ENCODE measurements around the gene DNASE2. TPM values are rescaled to one million over a fixed set of nuclear protein-coding genes. Genes with fewer than 3 reads are reported as not detected.
"Not testable (repeated sequence)": the region's sequence is repeated elsewhere in the genome, so short reads cannot be mapped to it uniquely, and the experiment has no call there.

DNASE2 gene
- total RNA-seq, 1 donor from 2014 or later = 21.5 TPM

- intact Hi-C loops (cut with micrococcal nuclease) = no loop called here
- Mint-ChIP-seq H3K36me3 (ENCODE audit: low read depth) (no peaks in the 10 kb centered on the region), H3K9me3 (no peaks in the 10 kb centered on the region), H3K4me3 (no peak overlapping the region), H3K27ac (no peak overlapping the region), H3K4me1 (peaks cover 7% of the 10 kb centered on the region), H3K27me3 (peaks cover 4% of the 10 kb centered on the region)
- no peak for DNase-seq
These were observed 16.2 kb downstream of the DNASE2 start for GRCh38 chr19:12864721-12865715.

DNA sequence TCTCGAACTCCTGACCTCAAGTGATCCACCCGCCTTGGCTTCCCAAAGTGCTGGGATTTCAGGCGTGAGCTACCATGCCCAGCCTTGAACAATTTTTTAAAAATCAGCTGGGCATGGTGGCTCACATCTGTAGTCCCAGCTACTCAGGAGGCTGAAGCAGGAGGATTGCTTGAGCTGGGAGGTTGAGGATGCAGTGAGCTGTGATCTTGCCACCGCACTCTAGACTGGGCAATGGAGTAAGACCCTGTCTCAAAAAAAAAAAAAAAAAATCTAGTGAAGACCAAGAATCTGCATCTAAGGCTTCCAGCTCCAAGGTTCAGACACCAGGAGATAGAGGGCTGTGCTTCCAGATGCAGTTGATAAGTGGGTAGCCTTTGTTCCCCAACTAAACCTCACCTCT, 17.1 kb downstream of the DNASE2 start:
- H3K4me3 Mint-ChIP-seq = no peak overlapping the region
- DNase-seq = no peak
- H3K27me3 Mint-ChIP-seq = peaks cover 4% of the 10 kb centered on the region
- H3K4me1 Mint-ChIP-seq = peaks cover 7% of the 10 kb centered on the region
- H3K27ac Mint-ChIP-seq = no peak overlapping the region
- no peaks in the 10 kb centered on the region for H3K36me3 Mint-ChIP-seq (ENCODE audit: low read depth)
- no peaks in the 10 kb centered on the region for H3K9me3 Mint-ChIP-seq
- intact Hi-C loops (cut with micrococcal nuclease) = no loop called here

GRCh38 chr19:12859546-12859945, 21.7 kb downstream of the DNASE2 start:
- H3K36me3 Mint-ChIP-seq (ENCODE audit: low read depth) = no peaks in the 10 kb centered on the region
- H3K27ac Mint-ChIP-seq = no peak overlapping the region
- H3K4me1 Mint-ChIP-seq = no peaks in the 10 kb centered on the region
- no peak for DNase-seq
- peaks cover 11% of the 10 kb centered on the region for H3K27me3 Mint-ChIP-seq
- intact Hi-C loops (cut with micrococcal nuclease) = no loop called here
- H3K9me3 Mint-ChIP-seq = no peaks in the 10 kb centered on the region
- H3K4me3 Mint-ChIP-seq = no peak overlapping the region

DNA sequence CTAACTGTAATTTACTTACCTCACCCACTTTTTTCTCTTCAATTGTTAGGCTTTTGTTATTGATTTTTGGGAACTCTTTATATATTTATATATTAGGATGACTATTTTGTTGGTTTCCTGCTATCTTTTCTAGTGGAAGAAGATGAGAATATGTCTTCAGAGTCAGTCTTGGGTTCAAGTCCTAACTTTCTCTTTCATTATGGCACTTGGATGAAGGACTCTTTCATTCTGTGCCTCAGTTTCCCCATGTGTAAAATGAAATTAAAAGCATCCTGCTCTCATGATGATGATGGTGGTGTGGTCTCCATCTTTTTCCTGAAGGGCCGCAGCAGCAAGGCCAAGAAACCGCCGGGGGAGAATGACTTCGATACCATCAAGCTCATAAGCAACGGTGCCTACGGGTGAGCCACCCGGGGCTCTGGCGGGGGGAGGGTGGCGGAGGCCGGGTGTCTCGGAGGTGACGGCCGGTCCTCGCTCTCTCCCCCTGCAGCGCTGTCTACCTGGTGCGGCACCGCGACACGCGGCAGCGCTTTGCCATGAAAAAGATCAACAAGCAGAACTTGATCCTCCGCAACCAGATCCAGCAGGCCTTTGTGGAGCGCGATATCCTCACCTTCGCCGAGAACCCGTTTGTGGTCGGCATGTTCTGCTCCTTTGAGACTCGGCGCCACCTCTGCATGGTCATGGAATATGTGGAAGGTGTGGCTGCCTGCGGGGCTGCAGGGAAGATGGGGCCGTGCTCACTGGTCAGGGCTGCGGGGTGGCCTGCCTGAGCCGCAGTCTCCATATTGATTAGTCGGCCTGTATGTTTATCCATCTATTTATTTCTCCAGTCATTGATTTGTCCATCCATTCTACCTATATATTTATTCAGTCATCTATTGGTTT, 23.0 kb downstream of the DNASE2 start:
- H3K27me3 Mint-ChIP-seq = peaks cover 9% of the 10 kb centered on the region
- H3K9me3 Mint-ChIP-seq = no peaks in the 10 kb centered on the region
- no peaks in the 10 kb centered on the region for H3K36me3 Mint-ChIP-seq (ENCODE audit: low read depth)
- no peaks in the 10 kb centered on the region for H3K4me1 Mint-ChIP-seq
- intact Hi-C loops (cut with micrococcal nuclease) = no loop called here
- no peak overlapping the region for H3K27ac Mint-ChIP-seq
- no peak for DNase-seq
- H3K4me3 Mint-ChIP-seq = no peak overlapping the region

- Mint-ChIP-seq H3K36me3 (ENCODE audit: low read depth) (no peaks in the 10 kb centered on the region), H3K27ac (no peak overlapping the region), H3K4me1 (no peaks in the 10 kb centered on the region), H3K4me3 (no peak overlapping the region), H3K9me3 (no peaks in the 10 kb centered on the region), H3K27me3 (peaks cover 9% of the 10 kb centered on the region)
- no peak for DNase-seq
- intact Hi-C loops (cut with micrococcal nuclease) = no loop called here
These were observed 24.6 kb downstream of the DNASE2 start for GRCh38 chr19:12856653-12857052.

DNA sequence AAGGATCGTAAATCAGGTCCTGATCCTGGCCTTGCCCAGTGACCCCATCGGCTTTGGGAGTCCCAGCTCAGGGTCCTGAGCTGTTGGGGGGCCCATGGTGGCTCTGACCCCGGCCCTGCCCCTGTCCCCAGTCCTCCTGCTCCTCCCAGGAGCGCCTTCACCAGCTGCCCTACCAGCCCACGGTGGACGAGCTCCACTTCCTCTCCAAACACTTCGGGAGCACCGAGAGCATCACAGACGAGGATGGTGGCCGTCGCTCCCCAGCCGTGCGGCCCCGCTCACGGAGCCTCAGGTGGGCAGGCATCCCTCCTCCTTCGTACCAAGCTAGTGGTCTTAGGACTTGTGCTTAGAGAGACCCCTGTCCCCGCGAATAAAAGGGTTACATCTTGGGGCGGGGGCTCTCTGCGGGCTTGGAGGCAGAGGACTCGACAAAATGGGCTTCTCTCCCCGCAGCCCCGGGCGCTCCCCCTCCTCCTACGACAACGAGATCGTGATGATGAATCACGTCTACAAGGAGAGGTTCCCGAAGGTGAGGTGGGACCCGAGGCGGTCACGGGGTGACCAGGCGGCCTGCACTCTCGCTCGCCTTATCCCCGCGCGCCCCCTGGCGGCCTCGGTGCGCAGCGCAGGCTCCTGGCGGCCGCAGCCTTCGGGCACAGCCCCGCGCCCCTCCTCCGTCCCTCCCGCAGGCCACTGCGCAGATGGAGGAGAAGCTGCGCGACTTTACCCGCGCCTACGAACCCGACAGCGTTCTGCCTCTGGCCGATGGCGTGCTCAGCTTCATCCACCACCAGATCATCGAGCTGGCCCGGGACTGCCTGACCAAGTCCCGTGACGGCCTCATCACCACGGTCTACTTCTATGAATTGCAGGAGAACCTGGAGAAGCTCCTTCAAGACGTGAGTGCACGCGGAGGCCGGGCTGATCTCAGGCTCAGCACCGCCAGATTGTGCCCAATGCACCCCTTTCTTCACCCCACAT, 33.8 kb downstream of the DNASE2 start:
- peak; percentile 97 for DNase-seq
- peak overlapping the region; percentile 77 for H3K4me3 Mint-ChIP-seq
- H3K9me3 Mint-ChIP-seq = no peaks in the 10 kb centered on the region
- peaks cover 14% of the 10 kb centered on the region for H3K27me3 Mint-ChIP-seq
- H3K36me3 Mint-ChIP-seq (ENCODE audit: low read depth) = no peaks in the 10 kb centered on the region
- intact Hi-C loops (cut with micrococcal nuclease) = loop anchor here (2.0 kb wide), 2 partner anchors 47 to 81 kb away; partner anchors contain the start of gene PRDX2
- peaks cover 6% of the 10 kb centered on the region for H3K4me1 Mint-ChIP-seq
- H3K27ac Mint-ChIP-seq = peak overlapping the region; percentile 41

GRCh38 chr19:12846613-12847012, 34.6 kb downstream of the DNASE2 start:
- H3K36me3 Mint-ChIP-seq (ENCODE audit: low read depth); H3K4me1 Mint-ChIP-seq; H3K4me3 Mint-ChIP-seq; H3K27ac Mint-ChIP-seq; DNase-seq; H3K9me3 Mint-ChIP-seq: not testable (repeated sequence)
- intact Hi-C loops (cut with micrococcal nuclease) = loop anchor here (2.0 kb wide), 2 partner anchors 46 to 80 kb away; partner anchors contain the start of gene PRDX2
- H3K27me3 Mint-ChIP-seq = peaks cover 18% of the 10 kb centered on the region

GRCh38 chr19:12843999-12844732, 37.1 kb downstream of the DNASE2 start:
- H3K4me3 Mint-ChIP-seq = no peak overlapping the region
- no peaks in the 10 kb centered on the region for H3K36me3 Mint-ChIP-seq (ENCODE audit: low read depth)
- peaks cover 20% of the 10 kb centered on the region for H3K4me1 Mint-ChIP-seq
- H3K27ac Mint-ChIP-seq = no peak overlapping the region
- H3K9me3 Mint-ChIP-seq = no peaks in the 10 kb centered on the region
- DNase-seq = no peak
- intact Hi-C loops (cut with micrococcal nuclease) = no loop called here
- peaks cover 39% of the 10 kb centered on the region for H3K27me3 Mint-ChIP-seq

DNA sequence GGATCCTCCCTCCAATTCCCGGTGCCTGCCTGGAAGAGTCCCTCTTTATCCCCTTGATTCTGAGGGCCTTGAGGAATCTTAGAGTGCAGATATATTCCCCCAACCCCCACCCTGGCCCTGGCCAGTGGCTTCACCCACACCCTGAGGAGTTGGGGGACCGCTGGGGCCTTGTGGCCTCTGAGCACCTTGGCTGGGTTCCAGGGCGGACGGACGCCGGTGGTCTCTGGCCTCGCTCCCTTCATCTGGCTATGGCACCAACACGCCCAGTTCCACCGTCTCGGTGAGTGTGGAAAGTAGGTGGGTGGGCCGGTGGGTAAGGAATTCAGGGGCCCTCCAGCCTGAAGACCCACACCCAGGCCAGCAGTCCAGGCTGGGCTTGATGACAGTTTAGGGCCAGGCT, 37.9 kb downstream of the DNASE2 start:
- no peak overlapping the region for H3K4me3 Mint-ChIP-seq
- peaks cover 45% of the 10 kb centered on the region for H3K27me3 Mint-ChIP-seq
- no peak for DNase-seq
- H3K36me3 Mint-ChIP-seq (ENCODE audit: low read depth) = no peaks in the 10 kb centered on the region
- intact Hi-C loops (cut with micrococcal nuclease) = no loop called here
- H3K27ac Mint-ChIP-seq = no peak overlapping the region
- no peaks in the 10 kb centered on the region for H3K9me3 Mint-ChIP-seq
- H3K4me1 Mint-ChIP-seq = peaks cover 23% of the 10 kb centered on the region

DNA sequence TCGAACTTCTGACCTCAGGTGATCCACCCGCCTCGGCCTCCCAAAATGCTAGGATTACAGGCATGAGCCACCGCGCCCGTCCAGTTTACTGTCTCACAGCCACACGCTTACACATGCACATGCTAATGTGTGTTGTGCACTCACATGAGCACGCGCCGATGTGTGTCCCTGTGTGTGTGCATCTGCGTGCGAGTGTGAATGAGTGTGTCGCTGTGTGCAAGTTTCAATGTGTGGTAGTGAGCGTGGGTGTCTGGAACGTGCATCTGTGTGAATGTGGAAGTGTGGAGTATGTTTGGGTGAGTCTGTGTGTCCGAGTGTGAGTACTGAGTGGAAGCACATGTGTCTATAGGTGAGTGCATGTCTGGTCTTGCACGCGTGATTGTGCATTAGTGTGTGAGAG, 38.7 kb downstream of the DNASE2 start:
- intact Hi-C loops (cut with micrococcal nuclease) = no loop called here
- peaks cover 19% of the 10 kb centered on the region for H3K4me1 Mint-ChIP-seq
- H3K9me3 Mint-ChIP-seq = no peaks in the 10 kb centered on the region
- H3K27ac Mint-ChIP-seq = no peak overlapping the region
- H3K27me3 Mint-ChIP-seq = peaks cover 50% of the 10 kb centered on the region
- no peak for DNase-seq
- no peak overlapping the region for H3K4me3 Mint-ChIP-seq
- H3K36me3 Mint-ChIP-seq (ENCODE audit: low read depth) = no peaks in the 10 kb centered on the region

- intact Hi-C loops (cut with micrococcal nuclease) = no loop called here
- Mint-ChIP-seq H3K4me3 (peak overlapping the region; percentile 72), H3K4me1 (peaks cover 17% of the 10 kb centered on the region), H3K9me3 (no peaks in the 10 kb centered on the region), H3K36me3 (ENCODE audit: low read depth) (no peaks in the 10 kb centered on the region), H3K27ac (no peak overlapping the region), H3K27me3 (peaks cover 58% of the 10 kb centered on the region)
- DNase-seq = peak; percentile 83
These were observed 40.2 kb downstream of the DNASE2 start for GRCh38 chr19:12841094-12841493.

GRCh38 chr19:12840091-12841079, 40.9 kb downstream of the DNASE2 start:
- Mint-ChIP-seq H3K27ac (no peak overlapping the region), H3K9me3 (no peaks in the 10 kb centered on the region), H3K27me3 (peaks cover 61% of the 10 kb centered on the region), H3K4me1 (peaks cover 17% of the 10 kb centered on the region), H3K4me3 (peak overlapping the region; percentile 72), H3K36me3 (ENCODE audit: low read depth) (no peaks in the 10 kb centered on the region)
- peak; percentile 88 for DNase-seq
- intact Hi-C loops (cut with micrococcal nuclease) = no loop called here

Measured in activated CD4-positive, alpha-beta T cell treated with anti-CD3 and anti-CD28 coated beads, Interleukin-2, amount 10 ng/mL, durations not matched to agents 24 days and 14 days (primary cell).